NCI-H2171 (cell line): ENCODE results near the gene ITGAV.

Source experiments
- DNase-seq: peaks from one replicate; lab custom pipeline; 2025; lab: John Stamatoyannopoulos, UW

Gene ITGAV

GRCh38 chr2:186670831-186671230 lies 81.0 kb downstream of the ITGAV start:
- DNase-seq: no peak

GRCh38 chr2:186675380-186675779 lies 85.5 kb downstream of the ITGAV start:
- DNase-seq: no peak

GRCh38 chr2:186683341-186683740 lies 93.5 kb downstream of the ITGAV start:
- DNase-seq: no peak

- peak; percentile 20 for DNase-seq
These were observed 98.0 kb downstream of the ITGAV start for GRCh38 chr2:186687807-186688211.

GRCh38 chr2:186688813-186689212 lies 99.0 kb downstream of the ITGAV start:
- DNase-seq: no peak

GRCh38 chr2:186690786-186691185 lies 100.9 kb downstream of the ITGAV start:
- no peak for DNase-seq

- DNase-seq: no peak
These were observed 101.4 kb downstream of the ITGAV start for GRCh38 chr2:186691231-186691630.

- no peak for DNase-seq
These were observed 102.0 kb downstream of the ITGAV start for GRCh38 chr2:186691900-186692299.

- DNase-seq: no peak
These were observed 103.6 kb downstream of the ITGAV start for GRCh38 chr2:186693446-186693832.

GRCh38 chr2:186695081-186695756 lies 105.4 kb downstream of the ITGAV start:
- peak; percentile 8 for DNase-seq

GRCh38 chr2:186696290-186696689 lies 106.4 kb downstream of the ITGAV start:
- DNase-seq: no peak

- no peak for DNase-seq
These were observed 106.9 kb downstream of the ITGAV start for GRCh38 chr2:186696804-186697203.

- no peak for DNase-seq
These were observed 107.7 kb downstream of the ITGAV start for GRCh38 chr2:186697536-186697935.

GRCh38 chr2:186699742-186700141 lies 109.9 kb downstream of the ITGAV start:
- DNase-seq: no peak

- DNase-seq: no peak
These were observed 112.2 kb downstream of the ITGAV start for GRCh38 chr2:186702006-186702405.

GRCh38 chr2:186702501-186702900 lies 112.6 kb downstream of the ITGAV start:
- no peak for DNase-seq

- DNase-seq: no peak
These were observed 115.0 kb downstream of the ITGAV start for GRCh38 chr2:186704897-186705296.

GRCh38 chr2:186709529-186710450 lies 119.9 kb downstream of the ITGAV start:
- peak; percentile 59 for DNase-seq

GRCh38 chr2:186713691-186714090 lies 123.8 kb downstream of the ITGAV start:
- DNase-seq: no peak

- no peak for DNase-seq
These were observed 124.8 kb downstream of the ITGAV start for GRCh38 chr2:186714611-186715010.

- no peak for DNase-seq
These were observed 126.1 kb downstream of the ITGAV start for GRCh38 chr2:186716004-186716403.

- no peak for DNase-seq
These were observed 127.0 kb downstream of the ITGAV start for GRCh38 chr2:186716899-186717298.

GRCh38 chr2:186717320-186718007 lies 127.6 kb downstream of the ITGAV start:
- DNase-seq: peak; percentile 20
